HAP-1 (cell line): ENCODE data around the gene PSMD7.

Source experiments
- DNase-seq, 2 experiments: peaks; one replicate each; pipeline ENCODE4 v3.0.0-alpha.2; 2016 to 2020; ENCODE audit warnings: low spot score in 2 of 2
- H3K27me3 ChIP-seq: fragments of 250-450 bp; sonication (Bioruptor Pico); 2 replicates; pipeline ENCODE4 v1.5.1; 2020; ENCODE audit warnings: low read depth, mild to moderate bottlenecking, moderate library complexity
- H3K36me3 ChIP-seq: fragments of 250-450 bp; sonication (Bioruptor Pico); replicated peaks from 2 replicates; pipeline ENCODE4 v1.5.1; 2020; ENCODE audit warnings: mild to moderate bottlenecking
- H3K4me1 ChIP-seq: fragments of 250-450 bp; sonication (Bioruptor Pico); 2 replicates; pipeline ENCODE4 v1.5.1; 2020; ENCODE audit warnings: mild to moderate bottlenecking
- H3K4me3 ChIP-seq: fragments of 250-450 bp; sonication (Bioruptor Pico); 2 replicates; pipeline ENCODE4 v1.5.1; 2020; ENCODE audit warnings: mild to moderate bottlenecking, moderate library complexity
- H3K9me3 ChIP-seq: fragments of 250-450 bp; sonication (Bioruptor Pico); 2 replicates; pipeline ENCODE4 v1.5.1; 2020; ENCODE audit warnings: mild to moderate bottlenecking, moderate library complexity
- in situ Hi-C: fragments of 300-500 bp; cut with MboI; formaldehyde crosslinking; loops from 3 replicates; pipeline ENCODE4 v1.14.3; 2020; ENCODE audit warnings: low sequenced_read_pairs, inconsistent platforms, mixed read lengths

PSMD7 gene

DNA sequence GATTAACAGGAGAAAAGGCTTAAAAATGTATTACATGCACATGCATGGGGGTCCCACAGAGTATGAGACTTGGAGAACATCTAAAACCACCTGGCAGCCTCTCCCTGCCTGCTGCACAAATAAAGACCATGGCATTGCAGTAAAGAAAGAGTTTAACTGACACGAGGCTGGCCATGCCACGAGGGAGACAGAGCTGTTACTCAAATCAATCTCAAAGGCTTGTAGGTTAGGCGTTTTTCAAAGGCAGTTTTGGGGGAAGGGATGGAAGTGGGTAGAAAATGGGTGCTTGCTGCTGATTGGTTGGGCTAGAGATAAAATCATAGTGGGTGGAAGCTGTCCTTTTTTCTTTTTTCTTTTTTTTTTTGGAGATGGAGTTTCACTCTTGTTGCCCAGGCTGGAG is 17.3 kb upstream of the PSMD7 start:
- H3K9me3 ChIP-seq: no peaks in the 10 kb centered on the region
- H3K27me3 ChIP-seq: no peaks in the 10 kb centered on the region
- DNase-seq: no peak
- in situ Hi-C loops: no loop called here
- no peaks in the 10 kb centered on the region for H3K36me3 ChIP-seq
- peaks cover 3% of the 10 kb centered on the region; the same call in 1 of the 2 replicates for H3K4me1 ChIP-seq
- no peak overlapping the region for H3K4me3 ChIP-seq

DNA sequence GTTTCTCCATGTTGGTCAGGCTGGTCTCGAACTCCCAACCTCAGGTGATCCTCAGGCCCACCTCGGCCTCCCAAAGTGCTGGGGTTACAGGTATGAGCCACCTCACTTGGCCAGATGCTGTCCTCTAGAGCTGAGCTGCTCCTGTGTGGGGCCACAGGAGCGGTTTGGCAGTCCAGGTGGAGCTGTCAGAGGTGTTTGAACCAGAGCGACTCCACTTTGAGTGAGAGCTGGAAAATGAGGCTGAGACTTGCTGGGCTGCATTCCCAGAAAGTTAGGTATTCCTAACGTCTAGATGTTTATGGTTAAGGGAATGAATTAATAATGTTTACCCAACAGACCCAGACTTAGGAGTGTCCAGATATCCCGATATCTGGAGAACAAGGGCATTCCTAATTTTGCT is 16.8 kb upstream of the PSMD7 start:
- Histone ChIP-seq H3K4me3 (no peak overlapping the region), H3K9me3 (no peaks in the 10 kb centered on the region), H3K27me3 (no peaks in the 10 kb centered on the region), H3K4me1 (peaks cover 3% of the 10 kb centered on the region; the same call in 1 of the 2 replicates), H3K36me3 (no peaks in the 10 kb centered on the region)
- in situ Hi-C loops: no loop called here
- DNase-seq: no peak

DNA sequence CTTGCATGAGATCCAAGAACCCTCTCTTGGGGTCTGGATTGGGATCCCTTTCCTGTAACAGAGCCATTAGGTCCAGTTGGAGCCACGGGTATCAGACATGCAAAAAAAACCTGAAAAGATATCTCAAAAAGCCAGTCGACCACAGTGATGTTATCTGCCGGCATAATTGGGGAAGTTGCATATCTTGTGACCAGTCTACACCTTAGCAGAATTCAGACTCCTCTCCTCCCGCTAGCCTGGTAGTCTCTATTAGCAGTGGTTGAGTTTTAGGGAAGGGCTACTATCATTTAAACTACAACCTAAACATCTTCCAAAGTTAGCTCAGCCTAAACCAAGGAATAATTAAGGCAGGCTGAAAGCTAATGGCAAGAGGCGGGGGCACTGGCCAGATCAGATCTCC is 16.2 kb upstream of the PSMD7 start:
- Histone ChIP-seq H3K9me3 (no peaks in the 10 kb centered on the region), H3K4me3 (no peak overlapping the region), H3K36me3 (no peaks in the 10 kb centered on the region), H3K4me1 (peaks cover 3% of the 10 kb centered on the region; the same call in 1 of the 2 replicates), H3K27me3 (no peaks in the 10 kb centered on the region)
- in situ Hi-C loops: no loop called here
- no peak for DNase-seq

DNA sequence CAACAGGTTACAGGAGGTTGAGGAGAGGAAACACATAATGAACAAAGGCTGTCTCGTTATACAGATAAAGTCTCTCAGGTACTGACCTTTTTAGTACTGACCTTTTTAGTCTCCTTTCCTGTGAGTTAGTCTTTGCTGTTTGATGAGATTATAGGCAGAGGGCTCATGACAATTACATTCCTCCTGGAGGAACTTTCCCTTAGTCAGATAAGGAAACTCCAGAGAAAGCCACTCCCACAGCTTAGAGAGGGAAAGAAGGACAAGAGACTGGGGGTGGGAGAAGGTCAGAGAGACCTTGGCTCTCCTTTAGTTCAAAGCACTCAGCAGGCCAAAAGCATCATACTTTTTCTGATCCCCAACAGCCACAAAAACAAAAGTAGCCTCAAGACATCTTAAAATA is 15.3 kb upstream of the PSMD7 start:
- no peak overlapping the region for H3K4me3 ChIP-seq
- no peaks in the 10 kb centered on the region for H3K36me3 ChIP-seq
- in situ Hi-C loops: no loop called here
- H3K27me3 ChIP-seq: no peaks in the 10 kb centered on the region
- peak in 1 of 2 experiments; percentile 22 for DNase-seq
- H3K9me3 ChIP-seq: no peaks in the 10 kb centered on the region
- no peaks in the 10 kb centered on the region for H3K4me1 ChIP-seq

DNA sequence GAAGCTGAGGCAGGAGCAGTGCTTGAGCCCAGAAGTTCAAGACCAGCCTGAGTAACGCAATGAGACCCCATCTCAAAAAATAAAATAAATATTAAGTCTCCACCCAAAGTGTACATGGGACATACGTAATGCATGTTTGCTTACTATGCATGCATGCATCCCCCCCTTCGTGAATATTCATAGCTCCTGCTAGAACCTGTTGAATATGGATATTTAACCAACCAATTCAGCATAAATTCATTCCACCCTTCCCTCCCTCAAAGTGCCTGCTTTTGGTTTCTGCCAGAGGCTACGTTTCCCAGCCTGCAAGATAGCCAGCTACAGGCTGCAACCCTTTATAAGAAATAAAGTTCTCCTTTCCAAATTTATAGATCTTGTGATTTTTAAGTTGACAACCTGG is 12.9 kb upstream of the PSMD7 start:
- no peaks in the 10 kb centered on the region for H3K9me3 ChIP-seq
- no peak for DNase-seq
- in situ Hi-C loops: no loop called here
- no peaks in the 10 kb centered on the region; the same call in 1 of the 2 replicates for H3K36me3 ChIP-seq
- no peaks in the 10 kb centered on the region for H3K27me3 ChIP-seq
- H3K4me1 ChIP-seq: no peaks in the 10 kb centered on the region
- H3K4me3 ChIP-seq: no peak overlapping the region

DNA sequence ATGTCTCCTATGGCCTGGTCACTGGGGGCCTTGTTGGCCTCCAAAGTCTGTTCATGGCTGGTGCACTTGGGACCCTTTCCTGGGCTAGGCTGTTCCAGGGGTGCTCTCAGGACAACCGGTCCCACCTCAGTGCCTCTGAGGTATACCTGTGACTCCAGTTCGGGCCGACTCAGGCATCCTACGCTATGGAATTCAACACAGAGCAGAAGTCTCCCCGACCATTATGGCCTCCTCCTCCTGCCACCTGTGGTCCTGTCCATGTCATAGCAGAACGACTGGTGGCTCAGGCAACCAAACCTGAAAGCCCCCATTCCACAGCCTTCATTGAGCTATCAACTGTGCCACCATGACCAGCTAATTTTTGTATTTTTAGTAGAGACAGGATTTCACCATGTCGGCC is 8.5 kb upstream of the PSMD7 start:
- Histone ChIP-seq H3K4me3 (no peak overlapping the region), H3K36me3 (no peaks in the 10 kb centered on the region; the same call in 1 of the 2 replicates), H3K4me1 (no peaks in the 10 kb centered on the region), H3K27me3 (no peaks in the 10 kb centered on the region), H3K9me3 (no peaks in the 10 kb centered on the region)
- in situ Hi-C loops: no loop called here
- no peak for DNase-seq

DNA sequence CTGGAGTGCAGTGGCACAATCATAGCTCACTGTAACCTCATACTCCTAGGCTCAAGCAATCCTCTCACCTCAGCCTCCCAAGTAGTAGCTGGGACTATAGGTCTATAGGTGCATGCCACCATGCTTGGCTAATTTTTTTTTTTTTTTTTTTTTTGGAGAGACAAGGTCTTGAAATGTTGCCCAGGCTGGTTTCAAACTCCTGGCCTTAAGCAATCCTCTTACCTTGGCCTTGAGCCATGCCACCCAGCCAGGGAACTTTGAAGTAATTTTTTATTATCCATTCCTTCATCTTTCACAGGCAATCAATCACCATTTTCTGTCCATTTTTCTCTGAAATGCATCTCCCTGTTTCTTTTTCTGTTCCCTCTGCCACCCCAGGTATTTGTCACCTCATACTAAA is 6.3 kb upstream of the PSMD7 start:
- in situ Hi-C loops: no loop called here
- no peaks in the 10 kb centered on the region for H3K9me3 ChIP-seq
- no peak for DNase-seq
- H3K4me1 ChIP-seq: peaks cover 2% of the 10 kb centered on the region; the same call in 1 of the 2 replicates
- no peaks in the 10 kb centered on the region for H3K27me3 ChIP-seq
- no peak overlapping the region for H3K4me3 ChIP-seq
- no peaks in the 10 kb centered on the region; the same call in 1 of the 2 replicates for H3K36me3 ChIP-seq

DNA sequence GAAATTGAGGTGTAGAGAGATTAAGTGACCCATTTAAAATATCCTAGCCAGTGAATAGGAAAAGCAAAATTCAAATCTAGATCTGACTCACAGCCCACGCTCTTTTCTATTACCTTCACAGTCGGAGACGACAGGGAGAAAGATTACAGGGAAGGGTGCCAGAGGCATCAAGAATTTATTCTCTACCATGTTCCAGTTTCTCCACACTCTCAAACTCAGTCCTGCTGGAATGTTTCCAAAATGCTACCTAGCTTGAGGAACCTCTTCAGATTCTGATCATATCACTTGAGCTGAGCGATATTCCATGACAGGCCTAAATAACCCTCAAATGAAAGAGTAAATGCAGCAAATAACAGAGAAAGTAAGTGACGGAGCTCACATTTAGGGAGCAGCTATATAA is 5.4 kb upstream of the PSMD7 start:
- Histone ChIP-seq H3K27me3 (no peaks in the 10 kb centered on the region), H3K9me3 (no peaks in the 10 kb centered on the region), H3K36me3 (no peaks in the 10 kb centered on the region; the same call in 1 of the 2 replicates), H3K4me3 (no peak overlapping the region), H3K4me1 (peaks cover 10% of the 10 kb centered on the region)
- DNase-seq: no peak
- in situ Hi-C loops: no loop called here

DNA sequence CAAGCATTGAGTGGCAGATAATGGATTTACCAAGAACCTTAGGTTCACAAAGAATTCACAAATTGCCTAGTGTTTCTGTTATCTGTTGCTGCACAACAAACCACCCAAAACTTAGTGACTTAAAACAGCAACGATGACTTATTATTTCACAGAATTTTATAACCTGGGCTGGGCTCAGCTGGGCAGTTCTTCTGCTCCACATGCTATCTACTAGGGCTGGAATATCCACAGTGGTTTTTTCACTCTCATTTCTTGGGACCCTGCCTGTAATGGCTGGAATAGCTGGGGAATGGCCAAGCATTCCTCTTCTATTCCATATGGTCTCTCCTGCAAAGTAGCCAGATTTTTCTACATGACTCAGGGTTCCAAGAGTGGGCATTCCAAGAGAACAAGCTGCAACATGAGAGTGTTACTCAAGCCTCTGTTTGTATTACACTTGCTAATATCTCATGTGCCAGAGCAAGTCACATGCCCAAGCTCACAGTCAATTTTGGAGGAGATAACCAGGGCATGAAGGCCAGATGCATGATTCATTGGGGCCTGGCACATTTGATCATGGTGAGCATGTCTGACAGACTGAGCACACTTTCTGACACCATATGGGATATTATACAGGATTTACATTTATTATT is 4.9 kb upstream of the PSMD7 start:
- DNase-seq: no peak
- H3K9me3 ChIP-seq: no peaks in the 10 kb centered on the region
- peaks cover 13% of the 10 kb centered on the region for H3K4me1 ChIP-seq
- in situ Hi-C loops: no loop called here
- H3K36me3 ChIP-seq: no peaks in the 10 kb centered on the region; the same call in 1 of the 2 replicates
- H3K4me3 ChIP-seq: no peak overlapping the region
- no peaks in the 10 kb centered on the region for H3K27me3 ChIP-seq

DNA sequence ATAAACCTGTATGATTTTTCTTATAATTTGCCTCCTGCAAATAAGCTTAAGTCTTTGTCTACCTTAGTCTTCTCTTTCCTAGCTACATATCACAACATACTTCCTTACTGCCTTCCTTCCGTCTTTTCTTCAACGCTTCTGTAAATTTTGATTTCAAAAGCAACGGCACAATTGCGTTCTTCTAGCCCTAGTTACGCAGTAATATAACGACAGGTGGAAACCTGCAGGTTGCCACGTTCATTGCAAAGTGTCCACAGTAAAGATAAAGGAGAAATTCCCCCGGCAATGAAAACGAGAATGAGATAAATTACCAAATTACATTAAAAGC is 546 bp upstream of the PSMD7 start:
- Histone ChIP-seq H3K36me3 (peaks cover 28% of the 10 kb centered on the region), H3K4me3 (peak overlapping the region; percentile 97), H3K4me1 (peaks cover 15% of the 10 kb centered on the region), H3K27me3 (no peaks in the 10 kb centered on the region), H3K9me3 (no peaks in the 10 kb centered on the region)
- in situ Hi-C loops: no loop called here
- DNase-seq: no peak

DNA sequence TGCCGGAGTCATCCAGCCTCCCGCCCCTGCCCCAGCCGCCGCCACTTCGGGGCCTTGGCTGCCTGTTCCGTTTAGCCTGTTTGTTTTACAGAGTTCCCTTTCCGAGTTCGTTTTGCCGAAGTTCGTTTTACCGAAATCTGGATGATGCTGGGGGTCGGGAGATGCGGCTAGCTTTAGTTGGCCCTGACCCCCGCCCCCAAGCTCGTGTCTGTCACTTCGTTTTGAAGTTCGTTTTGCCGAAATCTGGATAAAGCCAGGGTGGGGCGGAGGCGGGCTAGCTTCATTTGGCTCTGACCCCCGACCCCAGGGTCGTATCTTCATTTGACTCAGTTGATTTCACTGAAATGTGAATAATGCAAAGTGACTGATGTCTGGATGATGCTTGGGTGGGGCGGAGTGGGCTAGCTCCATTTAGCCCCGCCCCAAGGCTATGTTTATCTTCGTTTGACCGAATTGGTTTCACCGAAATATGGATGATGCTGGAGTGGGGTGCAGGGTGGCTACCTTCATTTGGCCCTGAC is 591 bp downstream of the PSMD7 start:
- H3K27me3 ChIP-seq: no peaks in the 10 kb centered on the region
- no peaks in the 10 kb centered on the region for H3K9me3 ChIP-seq
- peaks cover 15% of the 10 kb centered on the region for H3K4me1 ChIP-seq
- in situ Hi-C loops: no loop called here
- peak in 1 of 2 experiments; percentile 55 for DNase-seq
- peak overlapping the region; percentile 97 for H3K4me3 ChIP-seq
- peaks cover 39% of the 10 kb centered on the region for H3K36me3 ChIP-seq

DNA sequence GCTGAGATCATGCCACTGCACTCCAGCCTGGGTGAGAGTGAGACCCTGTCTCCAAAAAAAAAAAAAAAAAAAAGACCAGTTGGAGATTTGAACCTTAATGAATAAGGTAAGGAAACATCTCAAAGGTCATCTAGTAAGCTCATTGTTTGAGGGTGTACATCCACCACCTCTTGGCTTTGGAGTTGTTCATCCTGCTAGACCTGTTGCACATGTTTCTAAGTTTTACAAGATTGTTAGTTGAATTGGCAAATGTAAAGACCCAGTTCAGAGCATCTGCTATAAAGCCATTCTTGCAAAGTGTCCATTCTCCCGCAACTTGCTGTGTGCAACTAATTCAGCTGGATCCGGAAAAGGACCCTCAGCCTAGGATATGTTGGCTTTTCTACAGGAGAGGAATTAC is 1.5 kb downstream of the PSMD7 start:
- in situ Hi-C loops: no loop called here
- peak overlapping the region; percentile 97 for H3K4me3 ChIP-seq
- peaks cover 15% of the 10 kb centered on the region for H3K4me1 ChIP-seq
- DNase-seq: no peak
- H3K36me3 ChIP-seq: peaks cover 48% of the 10 kb centered on the region
- H3K9me3 ChIP-seq: no peaks in the 10 kb centered on the region
- H3K27me3 ChIP-seq: no peaks in the 10 kb centered on the region

DNA sequence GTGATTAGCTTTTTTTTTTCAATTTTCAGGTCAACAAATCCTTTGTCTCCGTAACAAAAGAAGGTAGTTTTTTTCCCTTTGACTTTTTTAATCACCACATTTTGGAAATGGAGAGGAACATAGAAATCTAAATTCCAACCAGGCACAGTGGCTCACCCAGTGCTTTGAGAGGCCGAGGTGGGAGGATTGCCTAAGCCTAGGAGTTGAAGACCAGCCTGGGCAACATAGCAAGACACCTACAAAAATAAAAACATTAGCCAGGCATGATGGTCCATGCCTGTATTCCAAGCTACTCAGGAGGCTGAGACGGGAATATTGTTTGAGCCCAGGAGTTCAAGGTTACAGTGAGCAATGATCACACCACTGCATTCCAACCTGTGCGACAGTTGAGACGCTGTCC is 5.7 kb downstream of the PSMD7 start:
- Histone ChIP-seq H3K27me3 (no peaks in the 10 kb centered on the region), H3K4me1 (peaks cover 2% of the 10 kb centered on the region; the same call in 1 of the 2 replicates), H3K9me3 (no peaks in the 10 kb centered on the region), H3K4me3 (no peak overlapping the region), H3K36me3 (peaks cover 90% of the 10 kb centered on the region)
- in situ Hi-C loops: no loop called here
- no peak for DNase-seq

DNA sequence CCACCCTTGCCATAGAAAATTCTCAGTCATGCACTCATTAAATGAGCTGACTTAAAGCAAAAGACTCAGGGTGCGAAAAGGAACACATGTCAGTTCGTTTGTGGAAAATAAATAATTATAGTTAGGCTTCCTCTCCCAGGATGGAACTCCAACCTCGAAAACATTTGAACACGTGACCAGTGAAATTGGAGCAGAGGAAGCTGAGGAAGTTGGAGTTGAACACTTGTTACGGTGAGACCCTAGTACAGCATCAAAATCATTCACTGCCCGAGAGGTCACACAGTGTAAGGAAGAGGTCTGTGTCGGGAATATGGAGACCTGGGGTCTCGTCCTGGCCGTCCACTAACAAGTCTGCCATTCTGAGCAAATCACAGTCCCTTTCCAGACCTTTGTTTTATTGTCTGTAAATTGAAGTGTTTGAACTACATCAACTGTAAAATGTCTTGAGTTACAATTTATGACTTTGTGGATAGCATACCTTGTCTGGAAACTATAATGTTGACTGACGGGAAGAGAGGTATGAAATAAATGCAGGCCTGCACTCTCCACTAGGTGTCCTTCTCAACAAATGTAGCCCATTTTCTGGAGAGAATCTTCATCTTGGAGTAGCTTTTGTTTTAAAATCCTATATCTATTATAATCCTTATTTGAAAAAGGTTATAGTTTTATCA is 7.7 kb downstream of the PSMD7 start:
- Histone ChIP-seq H3K4me1 (no peaks in the 10 kb centered on the region), H3K27me3 (no peaks in the 10 kb centered on the region), H3K9me3 (no peaks in the 10 kb centered on the region), H3K36me3 (peaks cover 87% of the 10 kb centered on the region), H3K4me3 (no peak overlapping the region)
- in situ Hi-C loops: no loop called here
- DNase-seq: no peak
